WERI-Rb-1 (cell line): ENCODE data around the gene NPHP4.

Experiments used
- DNase-seq: peaks from one replicate; pipeline ENCODE4 v3.0.0-alpha.2; 2020
- H3K27ac ChIP-seq: fragments of 250-450 bp; sonication (Bioruptor Pico); 2 replicates; pipeline ENCODE4 v1.5.1; 2020; ENCODE audit warnings: mild to moderate bottlenecking, moderate library complexity
- H3K27me3 ChIP-seq: fragments of 250-450 bp; sonication (Bioruptor Pico); 2 replicates; pipeline ENCODE4 v1.5.1; 2021; ENCODE audit warnings: mild to moderate bottlenecking, low read depth, moderate library complexity; ENCODE audit not compliant: insufficient read depth, severe bottlenecking
- H3K36me3 ChIP-seq: fragments of 250-450 bp; sonication (Bioruptor Pico); 2 replicates; pipeline ENCODE4 v1.5.1; 2020; ENCODE audit warnings: mild to moderate bottlenecking, moderate library complexity
- H3K4me3 ChIP-seq: 2 replicates; pipeline ENCODE4 v1.5.1; 2011; ENCODE audit warnings: low read depth, mild to moderate bottlenecking, control low read depth, low read length
- H3K9me3 ChIP-seq: fragments of 250-450 bp; sonication (Bioruptor Pico); 2 replicates; pipeline ENCODE4 v1.5.1; 2021; ENCODE audit warnings: mild to moderate bottlenecking, moderate library complexity; ENCODE audit not compliant: severe bottlenecking
- CTCF ChIP-seq: IDR thresholded peaks from 2 replicates; pipeline ENCODE4 v1.5.1; 2011; ENCODE audit warnings: low read depth, mild to moderate bottlenecking, control low read depth, inconsistent platforms, low read length

The NPHP4 gene

GRCh38 chr1:5961601-5962000 lies 30.6 kb downstream of the NPHP4 start:
- Histone ChIP-seq H3K27me3 (no peaks in the 10 kb centered on the region), H3K4me3 (no peak overlapping the region), H3K27ac (no peak overlapping the region), H3K9me3 (no peaks in the 10 kb centered on the region), H3K36me3 (peaks cover 48% of the 10 kb centered on the region)
- no peak for DNase-seq
- no peak for TF ChIP-seq CTCF

GRCh38 chr1:5960336-5960735 lies 31.9 kb downstream of the NPHP4 start:
- H3K36me3 ChIP-seq = peaks cover 49% of the 10 kb centered on the region
- TF ChIP-seq CTCF = no peak
- no peaks in the 10 kb centered on the region for H3K9me3 ChIP-seq
- H3K27ac ChIP-seq = no peak overlapping the region
- DNase-seq = no peak
- H3K27me3 ChIP-seq = no peaks in the 10 kb centered on the region
- no peak overlapping the region for H3K4me3 ChIP-seq

- DNase-seq = no peak
- Histone ChIP-seq H3K36me3 (peaks cover 51% of the 10 kb centered on the region), H3K27me3 (no peaks in the 10 kb centered on the region), H3K9me3 (no peaks in the 10 kb centered on the region), H3K4me3 (no peak overlapping the region), H3K27ac (no peak overlapping the region)
- TF ChIP-seq CTCF = no peak
These were observed 32.5 kb downstream of the NPHP4 start for GRCh38 chr1:5959667-5960230.

- no peak for TF ChIP-seq CTCF
- H3K4me3 ChIP-seq = no peak overlapping the region
- no peak for DNase-seq
These were observed 33.1 kb downstream of the NPHP4 start for GRCh38 chr1:5959087-5959486.

GRCh38 chr1:5956022-5956830 lies 36.0 kb downstream of the NPHP4 start:
- H3K27me3 ChIP-seq = no peaks in the 10 kb centered on the region
- H3K27ac ChIP-seq = no peak overlapping the region
- H3K4me3 ChIP-seq = no peak overlapping the region
- no peak for DNase-seq
- no peaks in the 10 kb centered on the region for H3K9me3 ChIP-seq
- H3K36me3 ChIP-seq = peaks cover 67% of the 10 kb centered on the region
- TF ChIP-seq CTCF = no peak

More at GRCh38 chr1:5959087-5959486, 33.1 kb downstream of the NPHP4 start:
- Histone ChIP-seq H3K27me3 (no peaks in the 10 kb centered on the region), H3K9me3 (no peaks in the 10 kb centered on the region), H3K36me3 (peaks cover 56% of the 10 kb centered on the region), H3K27ac (no peak overlapping the region)
